GM21723 (cell line): ENCODE data around the gene TRAPPC2L.

Experiments used
- ATAC-seq: cut with Tn5 transposase; IDR thresholded peaks from one replicate; pipeline ENCODE4 v1.9.1; 2021; ENCODE audit warnings: mild to moderate bottlenecking, moderate library complexity; ENCODE audit not compliant: unreplicated experiment

TRAPPC2L gene

DNA sequence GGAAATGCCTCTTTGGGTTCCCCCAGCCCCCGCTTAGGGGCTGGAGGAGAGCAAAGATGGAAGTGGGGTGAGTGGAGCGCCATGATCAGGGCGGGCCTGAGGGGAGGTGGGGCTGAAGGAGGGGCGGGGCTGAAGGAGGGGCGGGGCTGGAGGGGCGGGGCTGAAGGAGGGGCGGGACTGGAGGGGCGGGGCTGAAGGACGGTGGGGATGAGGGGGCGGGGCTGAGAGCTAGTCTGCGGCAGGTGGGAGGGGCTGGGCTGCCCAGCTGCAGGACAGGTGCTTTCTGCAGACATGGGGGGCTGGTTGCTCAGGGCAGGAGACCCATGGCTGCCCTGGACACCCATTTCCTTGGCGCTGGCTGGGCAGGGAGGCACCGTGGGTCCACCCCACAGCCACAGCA, 48.6 kb downstream of the TRAPPC2L start:
- ATAC-seq: no peak

DNA sequence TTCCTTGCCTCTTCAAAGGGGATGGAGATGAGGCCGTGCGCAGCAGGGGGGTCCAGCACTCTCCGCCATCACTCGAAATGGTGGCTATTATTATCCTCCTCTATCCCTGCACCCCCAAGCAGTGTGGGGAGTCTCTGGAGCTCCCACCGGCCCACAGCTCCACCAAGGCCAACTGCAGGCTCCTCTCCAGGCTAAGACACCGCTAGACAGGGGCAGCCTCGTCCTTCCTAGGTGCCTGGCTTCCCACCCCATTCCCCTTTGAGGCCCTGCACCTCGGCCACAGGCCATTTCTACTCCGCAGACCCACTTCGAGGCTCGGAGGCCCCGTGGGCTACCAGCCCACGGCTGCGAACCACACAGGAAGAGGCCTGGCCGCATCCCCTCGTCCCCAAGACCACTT, 49.1 kb downstream of the TRAPPC2L start:
- no peak for ATAC-seq

DNA sequence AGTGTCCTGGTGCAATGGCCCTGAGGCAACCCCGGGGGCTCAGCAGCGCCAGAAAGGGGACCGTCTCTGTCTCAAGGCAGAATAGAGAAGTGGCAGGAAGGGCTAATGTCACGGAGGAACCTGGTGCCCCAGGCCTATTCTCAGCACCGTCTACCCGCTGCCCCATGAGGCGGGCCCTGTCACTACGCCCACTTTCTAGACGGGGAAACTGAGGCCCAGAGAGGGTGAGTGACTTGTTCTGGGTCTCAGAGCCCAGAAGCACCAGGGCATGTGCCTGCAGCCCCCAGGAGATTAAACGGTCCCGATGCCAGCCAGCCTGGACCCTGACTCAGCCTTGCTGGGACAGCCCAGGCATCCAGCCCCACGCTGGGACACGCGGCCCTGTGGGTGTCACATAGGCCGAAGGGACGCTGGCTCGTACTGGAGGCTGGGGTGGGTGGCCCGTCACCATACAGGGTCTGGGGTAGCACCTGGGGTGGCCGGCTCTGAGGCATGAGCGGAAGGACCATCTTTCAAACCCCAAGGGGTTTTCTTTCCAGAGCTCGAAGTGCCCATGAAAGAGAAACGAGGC, 49.7 kb downstream of the TRAPPC2L start:
- ATAC-seq: no peak

DNA sequence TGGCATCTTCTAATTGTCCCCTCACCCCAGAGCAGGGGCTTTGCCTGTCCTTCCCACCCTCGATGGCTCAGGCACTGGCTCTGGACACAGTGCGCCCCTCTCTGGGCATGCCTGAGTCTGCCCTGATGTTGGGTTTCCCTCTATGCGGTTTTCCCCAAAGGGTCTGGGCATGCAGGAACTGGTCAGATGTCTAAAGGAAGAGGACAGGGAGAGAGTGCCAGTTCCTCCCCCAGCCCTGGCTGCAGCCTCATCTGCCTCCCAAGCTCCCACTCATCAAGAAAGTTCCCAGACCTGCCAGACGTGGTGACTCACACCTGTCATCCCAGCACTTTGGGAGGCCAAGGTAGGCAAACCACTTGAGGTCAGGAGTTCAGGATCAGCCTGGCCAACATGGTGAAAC, 50.8 kb downstream of the TRAPPC2L start:
- no peak for ATAC-seq

DNA sequence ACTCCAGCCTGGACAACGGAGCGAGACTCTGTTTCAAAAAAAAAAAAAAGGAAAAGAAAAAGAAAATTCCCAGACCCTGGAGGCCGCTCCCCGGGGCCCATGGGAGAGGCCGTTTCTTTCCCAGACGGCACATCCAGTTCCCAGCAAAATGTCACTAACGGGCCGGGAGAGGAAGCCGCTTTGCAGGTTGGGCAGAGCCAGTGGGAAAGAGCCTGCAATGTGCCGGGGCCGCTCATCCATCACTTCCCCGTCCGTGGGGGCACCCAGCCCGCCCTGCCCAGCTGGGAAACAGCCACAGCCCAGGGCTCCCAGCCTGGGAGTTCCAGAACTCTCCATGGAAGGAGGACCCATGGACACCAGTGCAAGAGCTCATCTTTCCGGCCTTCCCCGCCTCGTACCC, 51.4 kb downstream of the TRAPPC2L start:
- no peak for ATAC-seq

DNA sequence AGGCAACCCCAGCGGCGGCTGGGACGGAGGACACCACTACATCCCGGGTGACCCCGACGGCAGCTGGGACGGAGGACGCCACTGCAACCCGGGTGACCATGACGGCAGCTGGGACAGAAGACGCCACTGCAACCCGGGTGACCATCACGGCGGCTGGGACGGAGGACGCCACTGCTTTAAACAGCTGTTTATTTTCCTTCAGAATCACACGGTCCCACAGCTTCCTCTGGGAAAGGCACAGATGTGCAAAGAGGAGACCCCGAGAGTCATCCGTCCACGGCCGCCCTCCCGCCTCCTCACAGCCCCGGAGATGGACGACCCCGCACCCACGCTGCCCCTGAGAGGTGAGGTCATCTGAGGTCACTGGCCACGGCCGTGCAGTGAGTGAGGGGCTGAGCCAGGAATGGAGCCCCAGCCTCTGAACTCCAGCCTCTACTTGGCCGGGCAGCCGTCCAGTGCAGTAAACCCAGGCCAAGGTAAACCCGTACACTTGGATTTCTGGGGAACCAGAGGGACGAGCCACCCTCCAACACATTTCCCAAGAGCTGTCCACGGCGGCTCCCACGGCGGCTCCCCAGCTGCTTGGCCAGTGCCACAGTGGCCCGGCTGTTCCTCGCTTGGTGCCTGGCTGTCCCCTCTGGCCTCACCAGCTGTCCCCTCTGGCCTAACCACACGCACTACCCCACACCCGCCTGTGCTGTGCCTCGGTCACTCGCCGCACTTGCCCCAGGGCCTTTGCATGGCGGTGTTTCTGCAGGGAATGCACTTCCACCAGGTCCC, 52.7 kb downstream of the TRAPPC2L start:
- no peak for ATAC-seq

DNA sequence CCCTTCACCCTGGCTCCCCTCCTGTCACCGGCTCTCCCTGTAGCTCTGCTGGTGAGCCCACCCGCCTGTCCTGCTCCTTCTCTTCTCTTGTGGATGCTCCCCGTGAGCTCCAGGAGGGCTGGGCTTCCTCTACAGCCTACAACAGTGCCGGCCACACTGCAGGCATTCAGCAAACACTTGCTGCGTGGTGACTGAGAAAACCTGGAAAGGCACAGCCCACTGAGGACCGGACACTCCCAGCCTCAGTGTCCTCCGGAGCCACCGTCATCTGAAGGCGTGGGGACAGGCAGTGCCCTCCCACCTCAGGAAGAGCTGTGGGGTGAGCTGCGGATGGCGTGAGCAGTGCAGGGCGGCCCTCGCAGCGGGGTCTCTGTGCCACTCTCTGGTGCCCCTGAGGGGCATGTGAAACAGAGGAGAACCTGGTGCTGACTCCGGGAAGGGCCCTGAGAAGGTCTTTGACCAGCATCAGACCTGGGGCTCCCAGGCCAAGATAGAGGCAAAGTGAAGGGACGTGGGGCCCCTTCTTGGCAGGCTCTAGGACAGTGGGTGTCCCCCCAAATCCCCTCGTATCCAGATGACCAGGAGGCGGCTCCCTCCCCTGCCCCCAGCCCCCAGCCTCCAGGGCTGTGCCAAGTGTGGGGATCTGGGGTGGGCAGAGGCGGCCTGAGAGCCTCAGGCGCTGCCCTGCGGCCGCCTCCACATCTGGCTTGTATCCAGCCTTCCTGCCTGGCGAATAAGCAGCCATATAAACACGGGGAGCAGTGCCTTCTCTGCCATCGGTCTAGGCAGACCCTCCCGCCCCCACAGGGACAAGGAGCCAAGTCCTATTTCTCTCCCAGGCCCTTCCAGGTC, 53.6 kb downstream of the TRAPPC2L start:
- no peak for ATAC-seq

DNA sequence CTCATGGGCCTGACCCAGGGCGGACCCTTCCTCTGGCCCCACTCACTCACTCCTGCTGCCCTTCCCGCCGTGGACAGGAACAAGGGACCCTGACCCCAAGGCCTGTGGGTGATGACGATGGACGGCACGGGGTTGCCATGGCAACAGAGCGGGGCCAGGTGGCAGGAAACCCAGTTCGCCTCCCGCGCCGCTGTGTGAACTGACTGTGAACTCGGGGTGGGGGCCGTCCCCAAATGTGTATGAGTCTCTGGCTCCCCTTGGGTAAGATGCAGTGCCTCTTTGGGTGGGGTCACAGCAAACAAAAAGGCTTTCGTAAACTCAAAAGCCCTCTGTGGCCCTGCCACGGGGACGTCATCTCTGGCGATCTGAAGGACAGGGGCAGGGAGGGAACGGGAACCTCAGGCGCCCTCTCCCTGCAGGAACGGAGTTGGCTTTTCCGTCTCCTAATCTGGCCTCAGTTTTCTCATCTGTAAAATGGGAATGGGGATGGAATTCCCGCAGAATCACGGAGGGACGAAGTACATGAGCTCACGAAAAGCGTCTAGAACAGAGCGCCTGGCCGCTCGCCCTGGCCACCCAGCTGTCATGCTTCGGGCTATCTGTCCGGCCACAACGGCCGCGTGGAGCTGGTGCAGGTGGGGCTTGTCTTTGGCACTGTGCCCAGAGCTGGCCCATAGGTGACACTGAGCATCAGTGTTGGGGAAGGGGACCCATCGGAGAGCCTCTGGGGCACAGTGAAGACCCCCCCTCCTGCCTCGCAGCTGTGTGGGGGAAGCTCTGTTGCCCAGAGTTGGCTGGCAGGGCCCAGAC, 54.4 kb downstream of the TRAPPC2L start:
- ATAC-seq: no peak

DNA sequence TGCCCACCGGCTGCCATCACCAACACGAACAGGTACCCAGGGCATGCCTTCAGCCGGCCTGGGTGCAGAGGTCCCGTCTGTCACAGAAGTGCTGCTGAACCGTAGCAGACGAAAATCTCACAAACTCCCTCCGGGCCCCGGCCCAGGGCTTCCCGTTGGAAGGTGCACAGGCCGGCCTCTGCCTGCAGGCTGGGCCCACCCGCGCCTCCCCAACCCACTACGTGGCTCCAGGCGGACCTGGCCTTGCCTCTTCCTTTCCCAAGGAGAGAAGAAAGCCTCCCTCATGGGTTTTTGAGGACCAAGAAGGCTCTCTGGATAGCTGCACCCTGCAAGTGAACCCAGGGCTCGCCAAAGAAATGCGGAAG, 55.0 kb downstream of the TRAPPC2L start:
- ATAC-seq: no peak
